HEK293 (cell line): Measurements from ENCODE around the gene EHMT1.

ENCODE experiments used
- CTCF ChIA-PET: fragments of 350-600 bp; formaldehyde crosslinking; extraction: SDS; loops from one replicate; lab custom pipeline; 2021; ENCODE audit warnings: antibody characterized with exemption; lab: Yijun Ruan, JAX
- POLR2A ChIA-PET: fragments of 300-600 bp; formaldehyde crosslinking; extraction: SDS; loops from one replicate; lab custom pipeline; 2020; ENCODE audit warnings: antibody characterized with exemption, inconsistent platforms; lab: Yijun Ruan, JAX
- H3K27ac ChIP-seq: fragments of 200-500 bp; sonication (Bioruptor generic); 2 replicates; pipeline ENCODE4 v1.5.1; 2014; ENCODE audit warnings: low read depth, low read length, control low read depth, inconsistent platforms; ENCODE audit errors: extremely low read depth
- H3K36me3 ChIP-seq, 2 experiments: fragments of 200-500 bp in 1 of 2; sonication (Bioruptor generic) in 1 of 2; 1 replicate in 1 of 2; 2 replicates in 1 of 2; pipeline ENCODE4 v1.5.1; 2014 to 2017; ENCODE audit warnings: inconsistent platforms in 2 of 2, low read length in 2 of 2; ENCODE audit not compliant: control insufficient read depth in 2 of 2, insufficient read depth in 1 of 2
- H3K4me1 ChIP-seq: fragments of 200-500 bp; sonication (Bioruptor generic); 2 replicates; pipeline ENCODE4 v1.5.1; 2014; ENCODE audit warnings: mild to moderate bottlenecking, low read length, inconsistent platforms; ENCODE audit not compliant: control insufficient read depth, insufficient read depth
- H3K4me3 ChIP-seq: 2 replicates; pipeline ENCODE4 v1.5.1; 2011; ENCODE audit warnings: low read depth, mild to moderate bottlenecking, control low read depth, low read length, moderate library complexity
- H3K9me3 ChIP-seq: fragments of 200-500 bp; sonication (Bioruptor generic); 2 replicates; pipeline ENCODE4 v1.5.1; 2014; ENCODE audit warnings: low read depth, low read length, inconsistent platforms; ENCODE audit not compliant: control insufficient read depth, insufficient read depth
- GFI1B ChIP-seq: fragments of 450-650 bp; formaldehyde crosslinking; IDR thresholded peaks from 2 replicates; pipeline ENCODE4 v1.5.1; 2016; ENCODE audit warnings: missing biosample characterization, missing genetic modification characterization
- KLF10 ChIP-seq: fragments of 450-650 bp; IDR thresholded peaks from 2 replicates; pipeline ENCODE4 v1.5.1; 2018; ENCODE audit warnings: missing biosample characterization, mild to moderate bottlenecking, missing genetic modification characterization
- KLF7 ChIP-seq: fragments of 450-650 bp; formaldehyde crosslinking; IDR thresholded peaks from 2 replicates; pipeline ENCODE4 v1.5.1; 2016; ENCODE audit warnings: missing biosample characterization, missing genetic modification characterization, borderline replicate concordance
- OSR2 ChIP-seq: fragments of 450-650 bp; formaldehyde crosslinking; IDR thresholded peaks from 2 replicates; pipeline ENCODE4 v1.5.1; 2016; ENCODE audit warnings: missing biosample characterization, missing genetic modification characterization
- SCRT1 ChIP-seq: fragments of 450-650 bp; formaldehyde crosslinking; IDR thresholded peaks from 2 replicates; pipeline ENCODE4 v1.5.1; 2016; ENCODE audit warnings: missing biosample characterization, missing genetic modification characterization, borderline replicate concordance
- SP2 ChIP-seq: fragments of 450-650 bp; formaldehyde crosslinking; IDR thresholded peaks from 2 replicates; pipeline ENCODE4 v1.5.1; 2016; ENCODE audit warnings: missing biosample characterization, missing genetic modification characterization
- SP7 ChIP-seq: fragments of 450-650 bp; formaldehyde crosslinking; IDR thresholded peaks from 2 replicates; pipeline ENCODE4 v1.5.1; 2016; ENCODE audit warnings: missing biosample characterization, missing genetic modification characterization
- TCF7L2 ChIP-seq: IDR thresholded peaks from 2 replicates; pipeline ENCODE4 v1.6.1; 2011; ENCODE audit warnings: low read depth, mild to moderate bottlenecking, inconsistent platforms, low read length, moderate library complexity, borderline replicate concordance
- WT1 ChIP-seq: fragments of 450-650 bp; formaldehyde crosslinking; IDR thresholded peaks from 2 replicates; pipeline ENCODE4 v1.5.1; 2016; ENCODE audit warnings: missing biosample characterization, missing genetic modification characterization
- ZEB2 ChIP-seq: fragments of 450-650 bp; formaldehyde crosslinking; IDR thresholded peaks from 2 replicates; pipeline ENCODE4 v1.5.1; 2016; ENCODE audit warnings: missing biosample characterization, missing genetic modification characterization
- ZNF140 ChIP-seq: fragments of 450-650 bp; formaldehyde crosslinking; IDR thresholded peaks from 2 replicates; pipeline ENCODE4 v1.5.1; 2016; ENCODE audit warnings: missing biosample characterization, missing genetic modification characterization
- ZNF19 ChIP-seq: fragments of 450-650 bp; formaldehyde crosslinking; IDR thresholded peaks from 2 replicates; pipeline ENCODE4; 2016; ENCODE audit warnings: missing biosample characterization, missing genetic modification characterization, low read depth
- ZNF211 ChIP-seq: fragments of 450-650 bp; formaldehyde crosslinking; IDR thresholded peaks from 2 replicates; pipeline ENCODE4 v1.5.1; 2016; ENCODE audit warnings: low read depth, missing biosample characterization, missing genetic modification characterization
- ZNF266 ChIP-seq: fragments of 450-650 bp; formaldehyde crosslinking; IDR thresholded peaks from 2 replicates; pipeline ENCODE4 v1.5.1; 2016; ENCODE audit warnings: missing biosample characterization, missing genetic modification characterization, low read depth
- ZNF354C ChIP-seq: fragments of 450-650 bp; formaldehyde crosslinking; IDR thresholded peaks from 2 replicates; pipeline ENCODE4 v1.5.1; 2016; ENCODE audit warnings: missing biosample characterization, missing genetic modification characterization, low read depth, borderline replicate concordance
- ZNF366 ChIP-seq: fragments of 450-650 bp; formaldehyde crosslinking; conservative IDR thresholded peaks from 2 replicates; pipeline ENCODE4 v1.5.1; 2016; ENCODE audit warnings: missing biosample characterization, missing genetic modification characterization
- ZNF555 ChIP-seq: fragments of 450-650 bp; formaldehyde crosslinking; conservative IDR thresholded peaks from 2 replicates; pipeline ENCODE4 v1.5.1; 2017; ENCODE audit warnings: missing biosample characterization, mild to moderate bottlenecking, missing genetic modification characterization, inconsistent platforms
- ZNF561 ChIP-seq: fragments of 450-650 bp; IDR thresholded peaks from 2 replicates; pipeline ENCODE4 v1.5.1; 2018; ENCODE audit warnings: missing biosample characterization, missing genetic modification characterization, borderline replicate concordance
- ZNF654 ChIP-seq: fragments of 450-650 bp; formaldehyde crosslinking; IDR thresholded peaks from 2 replicates; pipeline ENCODE4 v1.5.1; 2016; ENCODE audit warnings: low read depth, missing biosample characterization, missing genetic modification characterization
- ZNF777 ChIP-seq: fragments of 450-650 bp; formaldehyde crosslinking; IDR thresholded peaks from 2 replicates; pipeline ENCODE4 v1.5.1; 2017; ENCODE audit warnings: missing biosample characterization, missing genetic modification characterization, borderline replicate concordance
- ZNF792 ChIP-seq: fragments of 450-650 bp; formaldehyde crosslinking; IDR thresholded peaks from 2 replicates; pipeline ENCODE4 v1.5.1; 2016; ENCODE audit warnings: missing biosample characterization, missing genetic modification characterization
- ZSCAN30 ChIP-seq: fragments of 450-650 bp; IDR thresholded peaks from 2 replicates; pipeline ENCODE4 v1.5.1; 2018; ENCODE audit warnings: missing biosample characterization, mild to moderate bottlenecking, missing genetic modification characterization, moderate library complexity
- ZXDB ChIP-seq: fragments of 450-650 bp; formaldehyde crosslinking; IDR thresholded peaks from 2 replicates; pipeline ENCODE4 v1.5.1; 2016; ENCODE audit warnings: missing biosample characterization, missing genetic modification characterization
- TF ChIP-seq, protein P1 (sequence below): fragments of 450-650 bp; IDR thresholded peaks from 2 replicates; pipeline ENCODE4 v1.5.1; 2018; ENCODE audit warnings: missing biosample characterization, mild to moderate bottlenecking, missing genetic modification characterization
- TF ChIP-seq, protein P2 (sequence below): fragments of 450-650 bp; formaldehyde crosslinking; IDR thresholded peaks from 2 replicates; pipeline ENCODE4 v1.5.1; 2016; ENCODE audit warnings: missing biosample characterization, missing genetic modification characterization
- TF ChIP-seq, protein P3 (sequence below): fragments of 450-650 bp; formaldehyde crosslinking; IDR thresholded peaks from 2 replicates; pipeline ENCODE4 v1.5.1; 2016; ENCODE audit warnings: missing biosample characterization, missing genetic modification characterization
- TF ChIP-seq, protein P4 (sequence below): sonication (generic); formaldehyde crosslinking; IDR thresholded peaks from 2 replicates; pipeline ENCODE4 v1.8.1; 2022; ENCODE audit warnings: mild to moderate bottlenecking, moderate library complexity, missing genetic modification reagents

Gene EHMT1

DNA sequence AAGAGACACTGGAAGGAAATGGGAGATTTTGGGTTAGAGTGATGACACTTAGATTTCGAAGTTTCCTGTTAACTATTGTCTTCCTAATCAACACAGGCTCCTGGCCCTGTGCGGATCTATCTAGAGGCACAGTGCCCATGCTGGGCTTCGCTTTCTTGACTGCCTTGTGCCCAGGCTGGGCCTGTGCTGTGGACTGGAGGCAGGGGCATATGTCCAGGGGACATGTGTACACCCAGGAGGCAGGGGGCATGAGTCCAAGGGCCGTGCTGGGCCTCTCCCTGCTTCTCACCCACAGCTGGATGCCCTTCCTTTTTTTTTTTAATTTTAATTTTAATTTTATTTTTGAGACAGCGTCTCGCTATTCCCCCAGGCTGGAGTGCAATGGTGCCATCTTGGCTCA lies 37.6 kb downstream of the EHMT1 start (continued):
- TF ChIP-seq ZNF366 (tag by site-specific recombination) (no peak), ZNF354C (tag by site-specific recombination) (no peak)
- TF ChIP-seq, all 188 proteins: peak for 0

DNA sequence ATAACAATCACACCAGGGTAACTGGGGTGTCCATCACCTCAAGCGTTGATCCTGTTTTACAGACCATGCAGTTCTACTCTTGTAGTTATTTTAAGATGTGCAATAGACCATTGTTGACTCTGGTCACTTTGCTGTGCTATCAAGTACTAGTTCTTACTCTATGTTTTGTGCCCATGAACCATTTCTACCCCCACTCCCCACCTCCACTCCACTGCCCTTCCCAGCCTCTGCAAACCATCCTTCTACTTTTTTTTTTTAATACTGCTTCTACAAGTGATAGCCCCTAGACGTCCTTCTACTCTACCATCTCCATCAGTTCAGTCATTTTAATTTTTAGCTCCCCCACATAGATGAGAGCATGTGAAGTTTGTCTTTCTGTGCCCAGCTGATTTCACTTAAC lies 38.8 kb downstream of the EHMT1 start:
- TF ChIP-seq SCRT1 (tag by site-specific recombination) (no peak), ZNF19 (tag by site-specific recombination) (no peak), ZXDB (tag by site-specific recombination) (no peak), TCF7L2 (no peak), GFI1B (no peak), ZNF555 (no peak), KLF10 (tag by site-specific recombination) (no peak), ZNF266 (no peak), SP2 (tag by site-specific recombination) (no peak), ZNF140 (tag by site-specific recombination) (no peak), ZNF777 (tag by site-specific recombination) (no peak), KLF7 (tag by site-specific recombination) (no peak), ZNF561 (tag by site-specific recombination) (no peak), ZNF654 (tag by site-specific recombination) (no peak), ZSCAN30 (no peak), ZNF792 (tag by site-specific recombination) (no peak), SP7 (no peak)
- TF ChIP-seq, protein P1, sequence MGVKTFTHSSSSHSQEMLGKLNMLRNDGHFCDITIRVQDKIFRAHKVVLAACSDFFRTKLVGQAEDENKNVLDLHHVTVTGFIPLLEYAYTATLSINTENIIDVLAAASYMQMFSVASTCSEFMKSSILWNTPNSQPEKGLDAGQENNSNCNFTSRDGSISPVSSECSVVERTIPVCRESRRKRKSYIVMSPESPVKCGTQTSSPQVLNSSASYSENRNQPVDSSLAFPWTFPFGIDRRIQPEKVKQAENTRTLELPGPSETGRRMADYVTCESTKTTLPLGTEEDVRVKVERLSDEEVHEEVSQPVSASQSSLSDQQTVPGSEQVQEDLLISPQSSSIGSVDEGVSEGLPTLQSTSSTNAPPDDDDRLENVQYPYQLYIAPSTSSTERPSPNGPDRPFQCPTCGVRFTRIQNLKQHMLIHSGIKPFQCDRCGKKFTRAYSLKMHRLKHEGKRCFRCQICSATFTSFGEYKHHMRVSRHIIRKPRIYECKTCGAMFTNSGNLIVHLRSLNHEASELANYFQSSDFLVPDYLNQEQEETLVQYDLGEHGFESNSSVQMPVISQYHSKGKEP (tag by site-specific recombination) = no peak
- TF ChIP-seq, protein P2, sequence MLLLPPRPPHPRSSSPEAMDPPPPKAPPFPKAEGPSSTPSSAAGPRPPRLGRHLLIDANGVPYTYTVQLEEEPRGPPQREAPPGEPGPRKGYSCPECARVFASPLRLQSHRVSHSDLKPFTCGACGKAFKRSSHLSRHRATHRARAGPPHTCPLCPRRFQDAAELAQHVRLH (tag by site-specific recombination) = no peak
- TF ChIP-seq, protein P3, sequence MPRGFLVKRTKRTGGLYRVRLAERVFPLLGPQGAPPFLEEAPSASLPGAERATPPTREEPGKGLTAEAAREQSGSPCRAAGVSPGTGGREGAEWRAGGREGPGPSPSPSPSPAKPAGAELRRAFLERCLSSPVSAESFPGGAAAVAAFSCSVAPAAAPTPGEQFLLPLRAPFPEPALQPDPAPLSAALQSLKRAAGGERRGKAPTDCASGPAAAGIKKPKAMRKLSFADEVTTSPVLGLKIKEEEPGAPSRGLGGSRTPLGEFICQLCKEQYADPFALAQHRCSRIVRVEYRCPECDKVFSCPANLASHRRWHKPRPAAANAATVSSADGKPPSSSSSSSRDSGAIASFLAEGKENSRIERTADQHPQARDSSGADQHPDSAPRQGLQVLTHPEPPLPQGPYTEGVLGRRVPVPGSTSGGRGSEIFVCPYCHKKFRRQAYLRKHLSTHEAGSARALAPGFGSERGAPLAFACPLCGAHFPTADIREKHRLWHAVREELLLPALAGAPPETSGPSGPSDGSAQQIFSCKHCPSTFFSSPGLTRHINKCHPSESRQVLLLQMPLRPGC = no peak
- Histone ChIP-seq H3K36me3 (peaks cover 0 to 10% of the 10 kb centered on the region in 2 experiments; a peak in 2 of 3 replicates), H3K4me1 (no peaks in the 10 kb centered on the region), H3K9me3 (no peaks in the 10 kb centered on the region), H3K4me3 (no peak overlapping the region), H3K27ac (no peak overlapping the region)
- CTCF ChIA-PET = interaction anchor here (2.5 kb wide), 1 partner anchor 15 kb away, joined by 13 read pairs; no protein-coding TSS in a partner anchor
- POLR2A ChIA-PET = interaction anchor here (1.2 kb wide), 1 partner anchor 39 kb away, joined by 3 read pairs; the partner anchor contains the start of gene EHMT1

DNA sequence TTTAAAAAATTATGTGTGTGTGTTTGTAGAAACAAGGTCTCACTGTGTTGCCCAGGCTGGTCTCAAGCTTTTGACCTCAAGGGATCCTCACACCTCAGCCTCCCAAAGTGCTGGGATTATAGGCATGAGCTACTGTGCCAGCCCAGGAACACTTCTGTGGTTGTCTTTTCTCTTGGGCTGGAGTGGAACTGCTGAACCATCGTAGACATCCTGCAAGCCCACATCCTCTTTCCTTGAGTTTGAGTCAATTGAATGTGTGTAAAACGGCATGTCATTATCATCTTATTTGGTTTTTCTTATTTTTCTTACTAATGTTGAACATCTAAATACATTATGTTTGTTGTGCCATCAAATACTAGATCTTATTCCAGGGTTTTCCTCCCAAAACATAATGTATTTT lies 40.0 kb downstream of the EHMT1 start:
- Histone ChIP-seq H3K9me3 (no peaks in the 10 kb centered on the region), H3K4me1 (no peaks in the 10 kb centered on the region), H3K27ac (no peak overlapping the region), H3K4me3 (no peak overlapping the region), H3K36me3 (peaks cover 0 to 7% of the 10 kb centered on the region in 2 experiments; a peak in 2 of 3 replicates)
- POLR2A ChIA-PET = interaction anchor here (1.2 kb wide), 1 partner anchor 40 kb away, joined by 3 read pairs; the partner anchor contains the start of gene EHMT1
- CTCF ChIA-PET = interaction anchor here (2.5 kb wide), 1 partner anchor 14 kb away, joined by 13 read pairs; no protein-coding TSS in a partner anchor
- TF ChIP-seq OSR2 (tag by site-specific recombination) (no peak), ZSCAN30 (no peak), WT1 (tag by site-specific recombination) (no peak), ZEB2 (tag by site-specific recombination) (no peak), ZNF211 (tag by site-specific recombination) (no peak)
- TF ChIP-seq, protein P4, sequence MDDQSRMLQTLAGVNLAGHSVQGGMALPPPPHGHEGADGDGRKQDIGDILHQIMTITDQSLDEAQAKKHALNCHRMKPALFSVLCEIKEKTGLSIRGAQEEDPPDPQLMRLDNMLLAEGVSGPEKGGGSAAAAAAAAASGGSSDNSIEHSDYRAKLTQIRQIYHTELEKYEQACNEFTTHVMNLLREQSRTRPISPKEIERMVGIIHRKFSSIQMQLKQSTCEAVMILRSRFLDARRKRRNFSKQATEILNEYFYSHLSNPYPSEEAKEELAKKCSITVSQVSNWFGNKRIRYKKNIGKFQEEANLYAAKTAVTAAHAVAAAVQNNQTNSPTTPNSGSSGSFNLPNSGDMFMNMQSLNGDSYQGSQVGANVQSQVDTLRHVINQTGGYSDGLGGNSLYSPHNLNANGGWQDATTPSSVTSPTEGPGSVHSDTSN (CRISPR knock-in tag) = no peak
